ENCODE results near the gene SLF2.
A peak's percentile ranks its signal among the peaks of the same experiment; 100 is the strongest.

SLF2 gene

GRCh38 chr10:101000127-101000914, 87.6 kb downstream of the SLF2 start:
- DNase-seq (ENCODE audit: low spot score): no peak

- DNase-seq (ENCODE audit: low spot score): peak; percentile 87
Measured at GRCh38 chr10:101000915-101001658, 88.3 kb downstream of the SLF2 start.

- no peak for DNase-seq (ENCODE audit: low spot score)
Measured at GRCh38 chr10:101001659-101002035, 88.9 kb downstream of the SLF2 start.

DNA sequence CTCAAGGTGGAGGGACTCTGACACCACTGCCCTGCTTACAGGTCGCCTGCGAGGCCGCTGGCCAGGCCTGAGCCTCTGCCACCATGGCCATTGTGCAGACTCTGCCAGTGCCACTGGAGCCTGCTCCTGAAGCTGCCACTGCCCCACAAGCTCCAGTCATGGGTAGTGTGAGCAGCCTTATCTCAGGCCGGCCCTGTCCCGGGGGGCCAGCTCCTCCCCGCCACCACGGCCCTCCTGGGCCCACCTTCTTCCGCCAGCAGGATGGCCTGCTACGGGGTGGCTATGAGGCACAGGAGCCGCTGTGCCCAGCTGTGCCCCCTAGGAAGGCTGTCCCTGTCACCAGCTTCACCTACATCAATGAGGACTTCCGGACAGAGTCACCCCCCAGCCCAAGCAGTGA, 89.7 kb downstream of the SLF2 start:
- no peak for DNase-seq (ENCODE audit: low spot score)

DNA sequence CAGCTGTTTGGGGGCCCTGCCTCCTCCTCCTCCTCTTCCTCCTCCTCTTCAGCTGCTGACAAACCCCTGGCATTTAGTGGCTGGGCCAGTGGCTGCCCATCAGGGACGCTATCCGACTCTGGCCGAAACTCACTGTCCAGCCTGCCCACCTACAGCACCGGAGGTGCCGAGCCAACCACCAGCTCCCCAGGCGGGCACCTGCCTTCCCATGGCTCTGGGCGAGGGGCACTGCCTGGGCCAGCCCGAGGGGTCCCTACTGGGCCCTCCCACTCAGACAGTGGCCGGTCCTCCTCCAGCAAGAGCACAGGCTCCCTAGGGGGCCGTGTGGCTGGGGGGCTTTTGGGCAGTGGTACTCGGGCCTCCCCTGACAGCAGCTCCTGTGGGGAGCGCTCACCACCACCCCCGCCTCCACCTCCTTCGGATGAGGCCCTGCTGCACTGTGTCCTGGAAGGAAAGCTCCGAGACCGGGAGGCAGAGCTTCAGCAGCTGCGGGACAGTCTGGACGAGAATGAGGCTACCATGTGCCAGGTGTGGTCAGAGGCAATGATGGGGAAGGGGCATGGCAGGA, 91.0 kb downstream of the SLF2 start:
- DNase-seq (ENCODE audit: low spot score): no peak

GRCh38 chr10:101005361-101005760, 92.6 kb downstream of the SLF2 start:
- DNase-seq (ENCODE audit: low spot score): no peak

- DNase-seq (ENCODE audit: low spot score): no peak
Measured at GRCh38 chr10:101005869-101006567, 93.3 kb downstream of the SLF2 start.

GRCh38 chr10:101006593-101007098, 93.9 kb downstream of the SLF2 start:
- peak; percentile 81 for DNase-seq (ENCODE audit: low spot score)

- DNase-seq (ENCODE audit: low spot score): no peak
Measured at GRCh38 chr10:101007099-101007711, 94.4 kb downstream of the SLF2 start.

DNA sequence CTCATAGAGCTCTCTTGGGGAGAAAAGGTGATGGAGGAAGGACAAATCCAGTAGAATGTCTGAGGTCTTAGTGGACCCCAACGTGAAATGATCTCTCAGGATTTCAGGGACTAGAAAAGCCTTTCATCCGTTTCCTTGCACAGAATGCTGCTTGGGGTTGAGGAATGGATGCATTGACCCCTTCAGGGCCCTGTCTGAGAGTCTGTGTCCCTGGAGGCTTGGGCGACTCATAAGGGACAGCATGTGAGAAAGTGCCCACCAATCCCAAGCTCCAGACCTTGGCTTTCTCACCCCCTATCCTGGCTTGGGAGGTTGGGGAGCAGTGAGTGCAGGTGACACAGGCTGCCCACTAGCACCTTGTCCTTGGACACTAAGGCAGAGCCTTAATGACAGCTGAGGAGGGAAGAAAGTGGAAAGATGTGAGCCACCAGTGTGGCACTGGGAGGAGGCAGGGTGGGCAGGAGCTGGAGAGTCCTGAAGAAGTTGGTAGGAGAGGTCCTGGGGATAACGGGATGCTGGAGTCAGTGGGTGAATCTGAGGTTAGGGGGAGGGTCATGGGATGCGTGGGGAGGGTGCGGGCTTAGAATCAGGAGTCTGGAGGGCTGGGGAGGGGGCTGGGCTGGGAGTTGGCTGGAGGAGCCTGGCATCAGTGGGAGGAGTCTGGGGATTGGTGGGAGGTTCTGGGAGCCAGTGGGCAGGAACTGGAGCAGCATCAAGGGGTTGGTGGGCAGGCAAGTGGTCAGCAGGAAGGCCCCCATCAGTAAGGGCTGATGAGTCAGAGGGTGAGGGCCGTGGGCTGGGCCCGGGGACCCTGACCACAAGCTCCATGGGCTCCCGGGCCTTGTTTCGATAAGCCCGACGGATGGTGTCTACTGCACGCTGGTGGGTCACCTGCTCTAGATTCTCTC, 95.4 kb downstream of the SLF2 start:
- no peak for DNase-seq (ENCODE audit: low spot score)

DNA sequence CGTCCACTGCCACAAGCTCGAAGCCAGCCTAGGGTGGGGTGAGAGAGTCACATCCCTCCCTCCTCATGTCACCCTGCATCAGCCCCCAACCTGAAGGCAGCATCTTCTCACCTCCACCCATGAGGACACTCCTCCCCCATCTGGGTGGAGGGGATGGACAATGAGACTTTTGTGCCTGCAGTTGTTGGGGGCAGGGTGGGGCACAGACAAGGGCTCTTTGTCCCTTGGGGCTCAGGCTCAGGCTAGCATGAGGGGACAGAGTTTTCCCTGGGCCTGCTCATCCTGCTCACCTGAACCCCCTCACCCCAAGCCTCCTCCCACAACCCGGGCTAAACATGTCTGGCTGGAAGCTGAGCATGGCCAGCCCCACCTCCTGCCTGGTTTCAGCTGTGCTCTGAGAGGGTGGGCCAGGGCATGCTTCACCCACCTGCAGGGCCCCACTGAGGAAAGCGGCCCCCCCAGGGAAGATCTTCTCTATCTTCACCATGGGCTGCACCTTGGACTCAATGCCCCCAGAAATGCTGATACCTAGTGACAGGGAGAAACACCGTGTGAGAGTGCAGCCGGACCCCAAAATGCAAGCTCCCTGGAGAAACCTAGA, 96.2 kb downstream of the SLF2 start:
- no peak for DNase-seq (ENCODE audit: low spot score)

GRCh38 chr10:101010329-101010728, 97.6 kb downstream of the SLF2 start:
- no peak for DNase-seq (ENCODE audit: low spot score)

- DNase-seq (ENCODE audit: low spot score): no peak
Measured at GRCh38 chr10:101011517-101012423, 99.0 kb downstream of the SLF2 start.

DNA sequence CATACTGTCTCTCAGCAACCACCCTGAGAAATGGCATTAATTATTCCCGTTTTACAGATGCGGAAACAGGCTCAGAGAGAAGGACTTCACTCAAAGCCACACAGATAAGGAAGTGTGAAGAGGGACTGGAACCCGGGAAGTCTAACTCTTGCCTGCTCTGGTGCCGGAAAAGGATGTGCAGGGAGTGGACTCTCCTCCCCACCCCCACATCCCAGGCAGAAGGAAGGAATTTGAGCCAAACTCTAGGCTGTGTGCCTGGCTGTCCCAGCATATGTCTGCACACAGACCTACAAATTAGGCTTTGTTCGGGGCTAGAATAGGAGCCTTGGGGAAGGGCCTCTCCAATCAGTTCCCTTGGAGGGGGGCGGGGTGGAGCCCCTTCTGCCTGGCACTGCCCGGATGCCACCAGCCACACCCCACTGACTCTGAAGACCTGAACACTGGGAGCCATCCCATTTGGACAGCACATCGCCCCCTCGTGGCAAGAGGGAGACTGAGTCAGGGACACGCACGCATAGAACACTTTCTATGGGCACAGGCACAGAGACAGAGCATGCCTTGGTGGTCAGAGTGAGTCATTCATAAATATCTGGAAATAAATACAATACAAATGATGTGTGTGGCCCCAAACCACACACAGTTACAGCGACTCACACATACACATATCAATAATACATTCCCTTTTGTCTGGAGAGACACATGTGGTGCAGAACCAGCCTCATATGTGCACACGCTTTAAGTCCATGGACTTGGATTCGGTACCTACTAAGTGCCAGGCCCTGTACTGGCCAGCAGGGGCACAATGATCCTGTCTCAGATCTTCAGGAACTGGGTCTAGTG, 100.0 kb downstream of the SLF2 start:
- DNase-seq (ENCODE audit: low spot score): peak; percentile 82

DNA sequence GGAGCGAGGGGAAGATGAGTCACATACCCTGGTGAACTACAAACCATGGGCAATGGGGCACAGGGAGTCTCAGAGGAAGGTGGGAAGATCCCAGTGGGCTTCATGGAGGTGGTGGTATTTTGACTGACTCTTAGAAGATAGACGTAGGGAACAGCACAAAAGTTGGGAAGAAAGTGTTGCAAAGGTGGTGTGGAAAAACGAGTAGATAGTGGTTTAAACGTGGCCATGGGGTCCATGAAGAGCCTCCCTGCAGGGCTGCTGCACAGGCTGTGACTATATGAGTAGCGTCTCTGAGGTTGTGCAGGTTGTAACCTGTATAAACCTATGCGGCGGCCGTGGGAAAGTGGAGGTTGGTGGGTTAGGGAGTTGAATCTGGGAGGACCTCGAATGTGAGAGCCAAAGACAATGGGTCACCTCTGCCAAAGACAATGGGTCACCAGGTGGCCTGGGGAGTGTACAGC, 100.6 kb downstream of the SLF2 start:
- no peak for DNase-seq (ENCODE audit: low spot score)

DNA sequence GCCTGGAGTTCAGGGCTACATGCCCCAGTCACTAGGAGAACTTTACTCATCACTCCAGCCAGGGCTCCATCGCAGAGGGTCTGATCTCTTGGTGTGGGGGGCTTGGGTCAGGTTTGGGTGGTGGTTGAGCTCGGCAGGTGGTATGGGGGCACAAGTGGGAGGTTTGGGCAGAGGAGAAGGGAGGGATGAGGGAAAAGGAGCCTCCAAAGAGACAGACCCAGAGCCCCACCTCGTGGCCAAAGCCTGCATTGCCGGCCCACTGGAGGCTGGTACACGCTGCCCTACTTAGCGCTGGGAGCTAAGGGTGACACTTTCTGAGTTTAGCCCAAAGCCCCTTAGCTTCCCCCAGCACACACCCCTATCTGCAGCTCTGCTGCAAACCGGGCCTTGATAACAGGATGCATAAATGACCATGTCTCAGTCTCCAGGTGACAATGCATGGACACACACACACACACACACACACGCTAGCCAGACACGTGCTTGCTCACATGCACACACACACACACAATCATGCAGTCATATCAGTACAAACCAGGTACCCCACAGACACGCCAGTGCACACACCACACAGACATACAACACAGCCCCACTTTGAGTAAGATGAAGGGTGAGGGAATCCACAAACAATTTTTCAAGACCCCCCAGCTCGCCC, 101.6 kb downstream of the SLF2 start:
- peak; percentile 88 for DNase-seq (ENCODE audit: low spot score)

All from left forelimb (tissue), 1 donor.